Activated T-helper 1 cell treated with anti-CD3 and anti-CD28 coated beads, Interleukin-12 subunit alpha, Interleukin-12 subunit beta, Interleukin-2, Interleukin-4 antibody, amounts not matched to agents 30 ng/mL and 10 ng/mL and 1 ng/mL, durations not matched to agents 14 hours and 24 hours and 36 hours (primary cell): Measurements from ENCODE around the gene ENTPD6. TPM values are rescaled to one million over a fixed set of nuclear protein-coding genes. Genes with fewer than 3 reads are reported as not detected.

Experiments used
- DNase-seq: peaks from one replicate; pipeline ENCODE4 v3.0.0; 2021; ENCODE audit warnings: low spot score
- H3K27ac Mint-ChIP-seq: one replicate; pipeline ENCODE4 v1.8.0; 2021; ENCODE audit warnings: mild to moderate bottlenecking, mixed read lengths
- H3K27me3 Mint-ChIP-seq: one replicate; pipeline ENCODE4 v1.8.0; 2022; ENCODE audit warnings: mild to moderate bottlenecking, moderate library complexity, mixed read lengths; ENCODE audit not compliant: insufficient read depth
- H3K36me3 Mint-ChIP-seq: one replicate; pipeline ENCODE4 v1.8.0; 2021; ENCODE audit warnings: low read depth, mixed read lengths
- H3K4me1 Mint-ChIP-seq: one replicate; pipeline ENCODE4 v1.8.0; 2021; ENCODE audit warnings: low read depth, mixed read lengths
- H3K4me3 Mint-ChIP-seq: one replicate; pipeline ENCODE4 v1.8.0; 2021; ENCODE audit warnings: mild to moderate bottlenecking, moderate library complexity, mixed read lengths
- H3K9me3 Mint-ChIP-seq: one replicate; pipeline ENCODE4 v1.8.0; 2021; ENCODE audit warnings: mixed read lengths
- intact Hi-C: fragments of 100-400 bp; cut with micrococcal nuclease; formaldehyde crosslinking; loops from one replicate; pipeline ENCODE4 v1.15.1; 2024
- total RNA-seq: library from RNA; stranded (reverse); gene quantifications from 2 replicates; pipeline ENCODE4 v1.2.3, GENCODE V29; 2022

Gene ENTPD6
- total RNA-seq, 1 donor from 2014 or later = 43.5 TPM

- Mint-ChIP-seq H3K27ac (no peak overlapping the region), H3K36me3 (no peaks in the 10 kb centered on the region), H3K9me3 (no peaks in the 10 kb centered on the region), H3K4me1 (no peaks in the 10 kb centered on the region), H3K4me3 (no peak overlapping the region), H3K27me3 (no peaks in the 10 kb centered on the region)
- no peak for DNase-seq
- intact Hi-C loops = no loop called here
Measured at GRCh38 chr20:25206063-25206403, 10.5 kb downstream of the ENTPD6 start.

- Mint-ChIP-seq H3K4me1 (no peaks in the 10 kb centered on the region), H3K9me3 (no peaks in the 10 kb centered on the region), H3K4me3 (no peak overlapping the region), H3K27me3 (no peaks in the 10 kb centered on the region), H3K36me3 (no peaks in the 10 kb centered on the region), H3K27ac (no peak overlapping the region)
- no peak for DNase-seq
- intact Hi-C loops = no loop called here
Measured at GRCh38 chr20:25206548-25206947, 11.0 kb downstream of the ENTPD6 start.

DNA sequence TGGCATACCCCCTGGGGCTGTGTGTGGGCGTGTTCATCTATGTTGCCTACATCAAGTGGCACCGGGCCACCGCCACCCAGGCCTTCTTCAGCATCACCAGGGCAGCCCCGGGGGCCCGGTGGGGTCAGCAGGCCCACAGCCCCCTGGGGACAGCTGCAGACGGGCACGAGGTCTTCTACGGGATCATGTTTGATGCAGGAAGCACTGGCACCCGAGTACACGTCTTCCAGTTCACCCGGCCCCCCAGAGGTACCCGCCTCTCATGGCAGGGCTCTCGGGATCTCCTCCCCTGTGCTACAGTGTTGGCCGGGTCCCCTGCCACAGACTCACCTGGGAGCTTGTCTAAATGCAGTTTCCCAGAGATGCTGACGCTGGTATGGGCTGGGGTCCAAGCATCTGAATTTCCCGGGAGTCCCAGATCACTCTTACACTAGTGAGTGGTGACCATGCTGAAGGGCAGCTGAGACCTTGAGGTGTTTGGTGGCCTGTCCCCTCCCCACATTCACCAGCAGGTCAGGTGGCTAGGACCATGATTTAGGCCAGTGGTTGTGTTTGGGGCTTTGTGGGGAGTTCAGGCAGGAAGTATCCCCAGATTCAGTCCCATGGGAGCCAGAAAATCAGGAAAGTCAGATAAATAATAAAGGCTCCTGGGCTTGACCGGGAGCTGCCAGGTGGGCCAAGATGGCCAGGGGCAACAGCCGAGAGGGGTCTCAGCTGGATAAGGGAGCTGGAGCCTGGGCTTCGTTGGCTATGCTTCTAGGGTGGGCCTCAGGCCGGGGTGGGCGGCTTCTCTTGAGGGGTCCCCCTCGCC is 11.8 kb downstream of the ENTPD6 start:
- H3K4me1 Mint-ChIP-seq = no peaks in the 10 kb centered on the region
- H3K27ac Mint-ChIP-seq = no peak overlapping the region
- H3K9me3 Mint-ChIP-seq = no peaks in the 10 kb centered on the region
- no peaks in the 10 kb centered on the region for H3K27me3 Mint-ChIP-seq
- no peak for DNase-seq
- H3K36me3 Mint-ChIP-seq = no peaks in the 10 kb centered on the region
- no peak overlapping the region for H3K4me3 Mint-ChIP-seq
- intact Hi-C loops = no loop called here

DNA sequence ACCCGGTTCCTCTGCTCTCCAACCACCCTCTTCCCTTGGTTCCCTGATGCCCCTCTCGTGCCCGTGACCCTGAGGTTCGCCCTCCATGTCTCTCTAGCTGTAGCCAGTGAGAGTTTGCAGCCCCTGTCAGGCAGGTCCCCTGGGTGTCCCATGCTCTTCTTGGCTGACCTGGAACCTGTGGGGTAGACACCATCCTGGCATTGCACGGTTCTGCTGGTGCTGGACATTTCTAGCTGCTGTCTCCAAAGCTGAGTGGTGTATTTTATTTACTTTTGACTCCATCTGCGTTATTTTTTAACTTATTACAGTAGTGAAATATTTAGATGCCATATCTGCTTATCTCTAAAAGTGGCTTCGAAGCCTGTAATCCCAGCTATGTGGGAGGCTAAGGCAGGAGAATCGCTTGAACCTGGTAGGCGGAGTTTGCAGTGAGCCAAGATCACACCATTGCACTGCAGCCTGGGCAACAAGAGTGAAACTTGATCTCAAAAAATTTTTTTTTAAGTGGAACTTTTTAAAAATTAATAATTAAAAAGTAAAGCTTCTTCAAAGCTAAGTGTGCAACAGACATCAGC is 12.5 kb downstream of the ENTPD6 start:
- no peak for DNase-seq
- Mint-ChIP-seq H3K9me3 (no peaks in the 10 kb centered on the region), H3K4me1 (no peaks in the 10 kb centered on the region), H3K36me3 (no peaks in the 10 kb centered on the region), H3K27me3 (no peaks in the 10 kb centered on the region), H3K27ac (no peak overlapping the region), H3K4me3 (no peak overlapping the region)
- intact Hi-C loops = no loop called here

GRCh38 chr20:25209400-25209799 is 13.9 kb downstream of the ENTPD6 start:
- intact Hi-C loops = no loop called here

GRCh38 chr20:25209911-25210310 is 14.4 kb downstream of the ENTPD6 start:
- no peaks in the 10 kb centered on the region for H3K4me1 Mint-ChIP-seq
- H3K9me3 Mint-ChIP-seq = no peaks in the 10 kb centered on the region
- no peak overlapping the region for H3K27ac Mint-ChIP-seq
- H3K36me3 Mint-ChIP-seq = no peaks in the 10 kb centered on the region
- H3K4me3 Mint-ChIP-seq = no peak overlapping the region
- no peak for DNase-seq
- intact Hi-C loops = no loop called here
- H3K27me3 Mint-ChIP-seq = no peaks in the 10 kb centered on the region

More at GRCh38 chr20:25209400-25209799, 13.9 kb downstream of the ENTPD6 start:
- Mint-ChIP-seq H3K27ac (no peak overlapping the region), H3K36me3 (no peaks in the 10 kb centered on the region), H3K9me3 (no peaks in the 10 kb centered on the region), H3K4me1 (no peaks in the 10 kb centered on the region), H3K4me3 (no peak overlapping the region), H3K27me3 (no peaks in the 10 kb centered on the region)
- no peak for DNase-seq

GRCh38 chr20:25211273-25211672 is 15.8 kb downstream of the ENTPD6 start:
- Mint-ChIP-seq H3K27me3 (no peaks in the 10 kb centered on the region), H3K27ac (no peak overlapping the region), H3K4me1 (no peaks in the 10 kb centered on the region)

DNA sequence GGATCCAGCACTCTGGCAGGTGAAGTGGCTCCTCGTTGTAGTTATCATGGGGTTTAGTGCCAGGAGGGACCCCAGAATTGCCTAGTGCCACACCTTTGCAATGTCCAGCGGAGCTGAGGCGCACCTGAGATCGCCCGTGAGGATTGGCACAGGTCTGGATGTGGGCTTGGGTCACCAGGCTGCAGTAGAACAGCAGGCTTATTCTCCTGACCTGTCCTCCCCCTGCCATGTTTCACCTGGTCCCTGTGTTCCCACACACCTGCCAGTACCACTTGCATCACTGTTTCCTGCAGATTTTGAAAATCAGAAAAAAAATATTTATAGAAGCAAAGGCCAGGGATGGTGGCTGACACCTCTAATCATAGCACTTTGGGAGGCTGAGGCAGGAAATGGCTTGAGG is 16.7 kb downstream of the ENTPD6 start:
- H3K4me1 Mint-ChIP-seq = no peaks in the 10 kb centered on the region
- intact Hi-C loops = no loop called here
- DNase-seq = no peak
- no peaks in the 10 kb centered on the region for H3K27me3 Mint-ChIP-seq
- H3K36me3 Mint-ChIP-seq = peaks cover 4% of the 10 kb centered on the region
- H3K9me3 Mint-ChIP-seq = no peaks in the 10 kb centered on the region
- no peak overlapping the region for H3K4me3 Mint-ChIP-seq
- H3K27ac Mint-ChIP-seq = no peak overlapping the region

More at GRCh38 chr20:25211273-25211672, 15.8 kb downstream of the ENTPD6 start:
- Mint-ChIP-seq H3K4me3 (no peak overlapping the region), H3K36me3 (peaks cover 2% of the 10 kb centered on the region), H3K9me3 (no peaks in the 10 kb centered on the region)
- no peak for DNase-seq
- intact Hi-C loops = loop anchor here (1.0 kb wide), 1 partner anchor 13 kb away; no protein-coding TSS in a partner anchor

GRCh38 chr20:25213566-25214425 is 18.3 kb downstream of the ENTPD6 start:
- intact Hi-C loops = no loop called here
- no peaks in the 10 kb centered on the region for H3K9me3 Mint-ChIP-seq
- H3K4me1 Mint-ChIP-seq = no peaks in the 10 kb centered on the region
- DNase-seq = no peak
- no peak overlapping the region for H3K4me3 Mint-ChIP-seq
- no peak overlapping the region for H3K27ac Mint-ChIP-seq
- H3K27me3 Mint-ChIP-seq = no peaks in the 10 kb centered on the region
- H3K36me3 Mint-ChIP-seq = peaks cover 8% of the 10 kb centered on the region

- Mint-ChIP-seq H3K4me3 (no peak overlapping the region), H3K27ac (no peak overlapping the region), H3K27me3 (no peaks in the 10 kb centered on the region), H3K4me1 (no peaks in the 10 kb centered on the region), H3K36me3 (peaks cover 8% of the 10 kb centered on the region), H3K9me3 (no peaks in the 10 kb centered on the region)
- intact Hi-C loops = no loop called here
- DNase-seq = no peak
Measured at GRCh38 chr20:25214426-25214790, 18.9 kb downstream of the ENTPD6 start.

DNA sequence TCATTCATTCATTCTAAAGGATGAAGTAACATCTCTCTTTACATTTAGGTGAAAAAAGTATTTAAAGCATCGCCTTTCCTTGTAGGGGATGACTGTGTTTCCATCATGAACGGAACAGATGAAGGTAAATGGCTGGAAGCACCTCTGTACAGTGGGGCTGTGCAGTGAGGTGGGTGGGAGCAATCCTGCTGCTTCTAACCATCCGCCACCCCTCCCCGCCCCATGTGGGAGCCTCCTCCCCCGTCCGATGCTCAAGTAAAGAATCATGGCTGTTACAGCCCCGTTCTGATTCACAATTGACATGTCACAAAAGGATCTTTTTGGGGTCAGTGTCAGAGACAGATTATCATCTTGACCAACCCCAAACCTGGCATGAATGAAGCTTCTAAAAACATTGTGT is 19.3 kb downstream of the ENTPD6 start:
- Mint-ChIP-seq H3K9me3 (no peaks in the 10 kb centered on the region), H3K27ac (no peak overlapping the region), H3K4me3 (no peak overlapping the region), H3K4me1 (no peaks in the 10 kb centered on the region), H3K36me3 (peaks cover 8% of the 10 kb centered on the region), H3K27me3 (no peaks in the 10 kb centered on the region)
- no peak for DNase-seq
- intact Hi-C loops = no loop called here

GRCh38 chr20:25215521-25215920 is 20.0 kb downstream of the ENTPD6 start:
- no peak overlapping the region for H3K27ac Mint-ChIP-seq

More at GRCh38 chr20:25215521-25215920, 20.0 kb downstream of the ENTPD6 start:
- Mint-ChIP-seq H3K4me1 (no peaks in the 10 kb centered on the region), H3K27me3 (no peaks in the 10 kb centered on the region), H3K36me3 (peaks cover 8% of the 10 kb centered on the region), H3K9me3 (no peaks in the 10 kb centered on the region), H3K4me3 (no peak overlapping the region)
- intact Hi-C loops = no loop called here
- DNase-seq = no peak
